Measurements from ENCODE around the gene DNAJC11.
"Not testable (repeated sequence)": the region's sequence is repeated elsewhere in the genome, so short reads cannot be mapped to it uniquely, and the experiment has no call there.

DNAJC11 gene

GRCh38 chr1:6636778-6637177 is 64.8 kb downstream of the DNAJC11 start:
- H3K27ac ChIP-seq (ENCODE audit: insufficient read depth, low read length, poor library complexity, severe bottlenecking); H3K4me1 ChIP-seq (ENCODE audit: control insufficient read depth, insufficient read depth, low read length, poor library complexity, severe bottlenecking); DNase-seq: not testable (repeated sequence)

GRCh38 chr1:6635910-6636760 is 65.5 kb downstream of the DNAJC11 start:
- no peak overlapping the region for H3K4me3 ChIP-seq (ENCODE audit: insufficient read depth, low read depth, low read length, poor library complexity, severe bottlenecking)
- DNase-seq, result no peak

More at GRCh38 chr1:6636778-6637177, 64.8 kb downstream of the DNAJC11 start:
- H3K4me3 ChIP-seq (ENCODE audit: insufficient read depth, low read depth, low read length, poor library complexity, severe bottlenecking); H3K27me3 ChIP-seq (replicated peaks; ENCODE audit: control insufficient read depth, insufficient read depth, low read length, poor library complexity, severe bottlenecking); H3K9me3 ChIP-seq (ENCODE audit: control insufficient read depth, low read length): not testable (repeated sequence)
- H3K36me3 ChIP-seq (ENCODE audit: control insufficient read depth, insufficient read depth, low read length), result peaks cover 70% of the 10 kb centered on the region

DNA sequence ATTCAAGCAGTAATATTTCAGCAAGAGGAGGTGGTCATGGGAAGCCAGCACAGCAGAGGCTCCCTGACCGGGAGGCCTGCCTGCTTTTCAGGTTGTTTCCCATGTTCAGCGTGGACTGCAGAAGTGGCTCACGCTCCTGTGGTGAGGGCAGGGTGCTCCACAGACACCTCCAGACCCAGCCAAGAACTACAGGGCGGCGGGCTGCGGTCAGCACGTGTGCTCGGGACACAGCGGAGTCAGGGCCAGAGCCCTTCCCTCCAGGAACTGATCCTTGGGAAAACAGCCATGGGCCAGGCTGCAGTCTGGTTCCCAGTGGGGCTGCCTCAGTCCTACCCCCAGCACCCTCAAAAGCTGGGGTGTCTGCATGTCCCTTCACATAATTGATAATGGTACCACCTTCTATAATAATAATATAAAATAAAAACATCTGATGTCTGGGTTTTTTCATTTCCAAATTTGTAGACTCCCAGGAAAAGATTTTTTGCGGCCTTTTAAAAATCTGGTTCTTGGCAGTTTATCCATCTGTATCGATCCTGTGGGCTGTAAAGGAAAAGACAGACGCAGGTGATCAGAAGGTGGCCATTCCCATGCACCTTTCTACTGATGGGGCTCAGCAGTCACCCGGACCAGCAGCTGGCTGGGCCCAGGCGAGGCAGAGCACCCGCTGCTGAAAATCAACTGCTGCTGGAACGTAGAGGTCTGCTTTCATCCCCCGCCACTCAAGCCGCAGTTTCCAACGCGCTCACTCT is 66.3 kb downstream of the DNAJC11 start:
- Histone ChIP-seq H3K9me3 (ENCODE audit: control insufficient read depth, low read length) (no peaks in the 10 kb centered on the region), H3K4me3 (ENCODE audit: insufficient read depth, low read depth, low read length, poor library complexity, severe bottlenecking) (no peak overlapping the region), H3K27me3 (replicated peaks; ENCODE audit: control insufficient read depth, insufficient read depth, low read length, poor library complexity, severe bottlenecking) (no peaks in the 10 kb centered on the region), H3K27ac (ENCODE audit: insufficient read depth, low read length, poor library complexity, severe bottlenecking) (no peak overlapping the region), H3K4me1 (ENCODE audit: control insufficient read depth, insufficient read depth, low read length, poor library complexity, severe bottlenecking) (no peaks in the 10 kb centered on the region), H3K36me3 (ENCODE audit: control insufficient read depth, insufficient read depth, low read length) (peaks cover 74% of the 10 kb centered on the region)
- DNase-seq, result no peak

More at GRCh38 chr1:6635910-6636760, 65.5 kb downstream of the DNAJC11 start:
- no peaks in the 10 kb centered on the region for H3K9me3 ChIP-seq (ENCODE audit: control insufficient read depth, low read length)
- no peaks in the 10 kb centered on the region for H3K27me3 ChIP-seq (replicated peaks; ENCODE audit: control insufficient read depth, insufficient read depth, low read length, poor library complexity, severe bottlenecking)
- peaks cover 70% of the 10 kb centered on the region for H3K36me3 ChIP-seq (ENCODE audit: control insufficient read depth, insufficient read depth, low read length)
- H3K4me1 ChIP-seq (ENCODE audit: control insufficient read depth, insufficient read depth, low read length, poor library complexity, severe bottlenecking), result no peaks in the 10 kb centered on the region
- H3K27ac ChIP-seq (ENCODE audit: insufficient read depth, low read length, poor library complexity, severe bottlenecking), result no peak overlapping the region

DNA sequence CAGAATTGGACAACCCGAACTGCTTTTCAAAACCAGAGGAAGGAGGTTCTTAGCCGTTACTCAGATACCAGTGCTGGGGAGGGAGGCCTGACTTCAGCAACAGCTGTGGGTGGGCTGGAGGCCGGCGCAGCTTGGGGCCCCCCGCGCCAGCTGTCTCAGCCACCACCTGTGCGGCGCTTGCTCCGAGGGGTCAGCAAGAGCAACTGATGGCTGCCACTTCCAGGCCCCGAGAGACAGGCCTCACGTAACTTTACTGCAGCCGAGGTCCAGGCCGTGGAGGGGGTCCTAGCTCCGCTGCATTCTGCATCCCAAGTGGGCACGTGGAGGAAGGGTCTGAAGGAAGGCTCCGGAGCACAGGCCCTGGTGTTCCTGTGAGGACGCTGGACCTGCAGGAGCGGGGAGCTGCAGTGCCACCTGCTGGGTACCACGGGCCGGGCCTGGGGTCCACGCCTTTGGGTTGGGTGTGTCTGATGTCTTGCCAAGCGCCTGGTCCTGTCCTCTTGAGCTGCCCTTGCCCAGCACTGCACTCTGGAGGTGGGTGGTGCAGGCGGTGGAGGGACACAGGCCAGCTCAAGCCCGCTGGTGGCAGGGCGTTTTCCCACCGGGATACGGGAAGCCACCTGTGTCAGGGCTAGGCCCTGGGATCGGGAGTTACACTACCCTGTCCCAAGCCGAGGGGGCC is 67.1 kb downstream of the DNAJC11 start:
- Histone ChIP-seq H3K4me1 (ENCODE audit: control insufficient read depth, insufficient read depth, low read length, poor library complexity, severe bottlenecking) (no peaks in the 10 kb centered on the region), H3K27ac (ENCODE audit: insufficient read depth, low read length, poor library complexity, severe bottlenecking) (no peak overlapping the region), H3K9me3 (ENCODE audit: control insufficient read depth, low read length) (no peaks in the 10 kb centered on the region), H3K4me3 (ENCODE audit: insufficient read depth, low read depth, low read length, poor library complexity, severe bottlenecking) (no peak overlapping the region), H3K27me3 (replicated peaks; ENCODE audit: control insufficient read depth, insufficient read depth, low read length, poor library complexity, severe bottlenecking) (no peaks in the 10 kb centered on the region), H3K36me3 (ENCODE audit: control insufficient read depth, insufficient read depth, low read length) (peaks cover 75% of the 10 kb centered on the region)
- DNase-seq, result no peak

GRCh38 chr1:6632588-6633514 is 68.8 kb downstream of the DNAJC11 start:
- Histone ChIP-seq H3K4me1 (ENCODE audit: control insufficient read depth, insufficient read depth, low read length, poor library complexity, severe bottlenecking) (no peaks in the 10 kb centered on the region), H3K27ac (ENCODE audit: insufficient read depth, low read length, poor library complexity, severe bottlenecking) (no peak overlapping the region), H3K9me3 (ENCODE audit: control insufficient read depth, low read length) (no peaks in the 10 kb centered on the region), H3K27me3 (replicated peaks; ENCODE audit: control insufficient read depth, insufficient read depth, low read length, poor library complexity, severe bottlenecking) (no peaks in the 10 kb centered on the region), H3K4me3 (ENCODE audit: insufficient read depth, low read depth, low read length, poor library complexity, severe bottlenecking) (no peak overlapping the region), H3K36me3 (ENCODE audit: control insufficient read depth, insufficient read depth, low read length) (peaks cover 64% of the 10 kb centered on the region)
- no peak for DNase-seq

- DNase-seq, result no peak
- Histone ChIP-seq H3K36me3 (ENCODE audit: control insufficient read depth, insufficient read depth, low read length) (peaks cover 48% of the 10 kb centered on the region), H3K4me3 (ENCODE audit: insufficient read depth, low read depth, low read length, poor library complexity, severe bottlenecking) (no peak overlapping the region), H3K9me3 (ENCODE audit: control insufficient read depth, low read length) (no peaks in the 10 kb centered on the region), H3K27ac (ENCODE audit: insufficient read depth, low read length, poor library complexity, severe bottlenecking) (no peak overlapping the region), H3K27me3 (replicated peaks; ENCODE audit: control insufficient read depth, insufficient read depth, low read length, poor library complexity, severe bottlenecking) (no peaks in the 10 kb centered on the region), H3K4me1 (ENCODE audit: control insufficient read depth, insufficient read depth, low read length, poor library complexity, severe bottlenecking) (peaks cover 8% of the 10 kb centered on the region)
These were observed 70.6 kb downstream of the DNAJC11 start for GRCh38 chr1:6631058-6631457.

GRCh38 chr1:6630027-6630426 is 71.6 kb downstream of the DNAJC11 start:
- peaks cover 14% of the 10 kb centered on the region for H3K4me1 ChIP-seq (ENCODE audit: control insufficient read depth, insufficient read depth, low read length, poor library complexity, severe bottlenecking)
- H3K36me3 ChIP-seq (ENCODE audit: control insufficient read depth, insufficient read depth, low read length), result peaks cover 38% of the 10 kb centered on the region
- no peak overlapping the region for H3K4me3 ChIP-seq (ENCODE audit: insufficient read depth, low read depth, low read length, poor library complexity, severe bottlenecking)

GRCh38 chr1:6628971-6629479 is 72.6 kb downstream of the DNAJC11 start:
- no peak overlapping the region for H3K4me3 ChIP-seq (ENCODE audit: insufficient read depth, low read depth, low read length, poor library complexity, severe bottlenecking)
- H3K27ac ChIP-seq (ENCODE audit: insufficient read depth, low read length, poor library complexity, severe bottlenecking), result no peak overlapping the region
- no peak for DNase-seq
- no peaks in the 10 kb centered on the region for H3K9me3 ChIP-seq (ENCODE audit: control insufficient read depth, low read length)
- H3K27me3 ChIP-seq (replicated peaks; ENCODE audit: control insufficient read depth, insufficient read depth, low read length, poor library complexity, severe bottlenecking), result no peaks in the 10 kb centered on the region
- peaks cover 14% of the 10 kb centered on the region for H3K4me1 ChIP-seq (ENCODE audit: control insufficient read depth, insufficient read depth, low read length, poor library complexity, severe bottlenecking)
- H3K36me3 ChIP-seq (ENCODE audit: control insufficient read depth, insufficient read depth, low read length), result peaks cover 34% of the 10 kb centered on the region

More at GRCh38 chr1:6630027-6630426, 71.6 kb downstream of the DNAJC11 start:
- no peaks in the 10 kb centered on the region for H3K27me3 ChIP-seq (replicated peaks; ENCODE audit: control insufficient read depth, insufficient read depth, low read length, poor library complexity, severe bottlenecking)
- DNase-seq, result no peak
- H3K9me3 ChIP-seq (ENCODE audit: control insufficient read depth, low read length), result no peaks in the 10 kb centered on the region
- no peak overlapping the region for H3K27ac ChIP-seq (ENCODE audit: insufficient read depth, low read length, poor library complexity, severe bottlenecking)

Measured in effector memory CD4-positive, alpha-beta T cell (primary cell).